ENCODE results near the gene PILRA. TPM values are rescaled to one million over a fixed set of nuclear protein-coding genes. Genes with fewer than 3 reads are reported as not detected.

PILRA gene
- polyA plus RNA-seq, 12 donors, result 1.6 to 9.3 (median 2.5) TPM; not detected in 2

GRCh38 chr7:100407285-100408180 lies 34.2 kb downstream of the PILRA start:
- peak; percentile 69 for DNase-seq

- no peak for DNase-seq
Observed at GRCh38 chr7:100411101-100411500, 37.8 kb downstream of the PILRA start.

DNA sequence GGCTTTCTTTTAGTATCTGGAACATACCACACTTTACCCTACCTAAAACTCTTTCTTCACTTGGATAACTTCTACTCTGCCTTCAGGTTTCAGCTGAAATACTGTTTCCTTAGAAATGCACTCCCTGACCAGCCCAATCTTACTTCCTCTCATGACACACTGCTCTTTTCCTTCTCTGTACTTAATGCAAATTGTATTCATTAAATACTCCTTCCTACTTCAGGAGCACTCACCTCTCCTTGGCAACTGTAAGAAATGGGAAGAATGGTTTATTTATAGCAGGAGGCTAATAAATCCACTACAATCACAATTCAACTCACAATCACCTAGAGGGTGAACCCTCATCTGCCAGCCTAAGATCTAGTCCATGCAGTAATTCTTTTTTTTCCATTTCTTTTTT lies 40.1 kb downstream of the PILRA start:
- DNase-seq, result no peak

DNA sequence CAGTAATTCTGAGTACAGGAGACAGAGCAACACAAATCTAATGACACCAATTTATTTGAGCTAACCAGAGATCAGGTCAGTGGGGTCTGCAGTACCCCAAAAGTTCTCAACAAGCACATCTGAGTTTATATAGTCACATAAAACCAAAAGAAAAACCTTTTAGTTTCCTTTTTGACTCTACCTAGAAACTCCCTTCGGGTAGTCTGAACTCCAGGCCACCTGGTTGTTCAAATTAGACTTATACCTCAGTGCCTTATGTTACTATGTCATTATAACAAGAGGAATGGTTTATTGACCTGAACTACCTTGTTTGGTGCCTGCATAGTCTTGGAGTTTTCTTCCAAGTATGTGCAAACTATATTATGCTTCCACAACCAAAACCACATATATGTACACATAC lies 40.6 kb downstream of the PILRA start:
- no peak for DNase-seq

GRCh38 chr7:100415448-100415847 lies 42.2 kb downstream of the PILRA start:
- DNase-seq, result no peak

DNA sequence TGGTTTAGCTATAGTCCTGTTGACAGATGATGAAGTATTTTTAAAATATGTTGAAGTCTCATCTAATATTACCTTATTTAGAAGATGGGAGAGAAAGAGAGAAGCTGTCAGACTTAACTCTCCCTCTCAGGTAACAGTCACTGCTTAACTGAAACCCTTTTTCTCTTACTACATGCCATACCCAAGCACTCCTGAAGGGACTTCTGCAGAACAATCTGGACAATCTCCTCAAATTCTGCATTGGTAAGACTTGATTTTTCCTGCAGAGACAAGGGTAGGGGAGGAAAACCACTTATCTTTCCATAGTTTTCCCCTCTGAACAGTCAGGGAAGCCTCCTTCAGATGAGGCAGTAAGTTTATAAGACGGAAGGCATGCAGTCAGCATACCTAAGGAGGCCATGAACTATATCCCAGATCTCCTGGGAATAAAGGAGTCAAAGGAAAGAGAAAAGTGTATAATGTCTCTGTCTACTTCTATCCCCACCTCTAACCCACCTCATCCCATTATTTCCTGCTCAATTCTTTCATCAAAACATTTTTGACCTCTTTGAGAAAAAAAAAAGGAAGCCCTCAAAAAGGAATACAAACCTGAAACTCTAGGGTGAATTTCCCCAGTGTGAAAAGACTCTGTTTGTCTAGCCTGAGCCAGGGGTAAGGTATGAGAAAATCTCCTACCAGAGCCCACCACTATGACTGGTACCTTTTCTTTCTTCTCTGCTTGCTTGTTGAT lies 45.8 kb downstream of the PILRA start:
- DNase-seq, result no peak

GRCh38 chr7:100419660-100420226 lies 46.5 kb downstream of the PILRA start:
- DNase-seq, result no peak

- no peak for DNase-seq
Observed at GRCh38 chr7:100423315-100423714, 50.0 kb downstream of the PILRA start.

GRCh38 chr7:100425347-100425746 lies 52.1 kb downstream of the PILRA start:
- DNase-seq, result no peak

GRCh38 chr7:100426516-100426915 lies 53.2 kb downstream of the PILRA start:
- DNase-seq, result no peak

DNA sequence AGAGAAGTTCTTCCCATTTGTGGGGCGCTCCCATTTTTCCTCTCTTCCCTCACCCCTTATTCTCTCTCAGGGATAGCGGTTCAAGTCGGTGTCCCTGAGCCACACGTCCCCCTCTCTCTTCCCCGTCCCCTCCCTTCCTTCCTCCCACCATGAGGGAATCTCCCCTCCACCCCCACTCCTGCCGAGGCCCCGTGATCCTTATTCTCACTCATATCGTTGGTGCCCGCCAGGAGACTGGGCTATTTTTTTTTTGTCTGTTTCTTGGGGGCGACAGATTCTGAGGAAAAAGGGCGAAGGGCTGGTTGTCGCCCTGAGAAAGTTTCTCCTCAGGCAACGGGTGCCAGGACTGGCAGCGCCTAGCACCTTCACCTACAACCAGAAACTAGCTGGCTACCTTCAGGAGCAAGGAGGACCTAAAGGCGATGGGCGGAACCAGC lies 54.5 kb downstream of the PILRA start:
- no peak for DNase-seq

GRCh38 chr7:100428199-100428966 lies 55.1 kb downstream of the PILRA start, which contains the start of gene ZCWPW1:
Gene ZCWPW1, minus strand, starts transcription at chr7:100428703. Its CDS starts 8,054 bp downstream, at chr7:100420649.
- peak; percentile 98 for DNase-seq

DNA sequence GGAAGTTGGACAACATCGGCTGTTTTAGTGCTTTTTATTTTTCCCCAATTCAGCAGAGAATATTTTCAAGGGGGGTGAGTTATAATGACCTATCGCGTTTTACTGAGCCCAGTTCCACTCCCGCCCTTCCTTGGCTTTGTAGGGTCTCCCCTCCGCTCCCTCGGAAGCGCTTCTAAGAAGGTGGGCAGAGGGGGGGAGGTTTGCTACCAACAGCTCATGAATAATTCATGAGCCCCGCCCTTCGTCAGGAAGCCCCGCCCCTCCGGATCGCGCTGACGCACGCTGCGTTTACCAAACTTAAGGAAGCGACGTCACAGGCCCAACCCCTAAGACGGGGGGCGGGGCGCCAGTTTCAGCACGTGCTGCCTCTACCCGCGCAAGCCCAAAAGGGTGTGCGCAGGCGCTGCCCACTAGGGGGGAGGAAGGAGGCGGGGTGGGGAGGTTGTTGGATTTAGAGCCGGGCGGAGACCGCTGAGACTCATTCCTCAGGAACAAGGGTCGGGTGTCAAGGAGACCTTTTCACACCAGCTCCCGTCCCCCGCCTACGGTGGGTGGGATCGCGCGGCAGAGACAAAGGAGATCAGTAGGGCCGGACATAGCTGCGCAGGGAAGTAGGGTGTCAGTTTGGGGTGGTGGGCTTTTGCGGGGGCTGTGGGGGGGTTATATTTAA lies 55.8 kb downstream of the PILRA start:
- peak; percentile 100 for DNase-seq

DNA sequence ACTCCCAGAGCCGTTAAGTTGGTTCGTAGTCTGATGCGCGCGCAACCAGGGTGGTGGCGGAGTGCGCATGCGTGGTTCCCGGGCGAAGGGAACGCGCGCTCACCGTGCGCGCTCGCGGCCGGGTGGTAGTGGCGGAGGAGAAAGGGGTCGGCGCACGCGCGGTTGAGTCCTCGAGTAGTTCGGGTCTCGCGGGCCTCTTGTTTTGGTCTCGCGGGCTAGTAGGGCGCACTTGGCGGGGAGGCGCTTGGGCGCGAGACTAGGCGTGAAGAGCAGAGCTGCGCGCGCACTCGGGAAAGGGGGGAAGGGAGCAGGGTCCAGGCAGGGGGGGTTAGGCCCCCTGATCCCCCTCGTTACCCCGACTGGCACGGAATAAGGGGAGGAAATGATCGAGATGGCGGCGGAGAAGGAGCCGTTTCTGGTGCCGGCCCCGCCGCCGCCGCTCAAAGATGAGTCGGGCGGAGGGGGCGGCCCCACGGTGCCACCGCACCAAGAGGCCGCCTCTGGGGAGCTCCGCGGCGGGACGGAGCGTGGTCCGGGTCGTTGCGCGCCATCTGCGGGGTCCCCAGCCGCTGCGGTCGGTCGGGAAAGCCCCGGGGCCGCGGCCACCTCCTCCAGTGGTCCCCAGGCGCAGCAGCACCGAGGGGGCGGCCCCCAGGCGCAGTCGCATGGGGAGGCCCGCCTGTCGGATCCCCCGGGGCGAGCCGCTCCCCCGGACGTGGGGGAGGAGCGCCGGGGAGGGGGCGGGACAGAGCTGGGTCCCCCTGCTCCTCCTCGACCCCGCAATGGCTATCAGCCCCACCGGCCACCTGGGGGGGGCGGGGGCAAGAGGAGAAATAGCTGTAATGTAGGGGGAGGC lies 56.6 kb downstream of the PILRA start, which contains the start of gene MEPCE:
Gene MEPCE, plus strand, starts transcription at position 195 of the 856 bp plus-strand sequence. Its CDS starts 188 bp downstream, at position 383.
- DNase-seq, result peak; percentile 99

DNA sequence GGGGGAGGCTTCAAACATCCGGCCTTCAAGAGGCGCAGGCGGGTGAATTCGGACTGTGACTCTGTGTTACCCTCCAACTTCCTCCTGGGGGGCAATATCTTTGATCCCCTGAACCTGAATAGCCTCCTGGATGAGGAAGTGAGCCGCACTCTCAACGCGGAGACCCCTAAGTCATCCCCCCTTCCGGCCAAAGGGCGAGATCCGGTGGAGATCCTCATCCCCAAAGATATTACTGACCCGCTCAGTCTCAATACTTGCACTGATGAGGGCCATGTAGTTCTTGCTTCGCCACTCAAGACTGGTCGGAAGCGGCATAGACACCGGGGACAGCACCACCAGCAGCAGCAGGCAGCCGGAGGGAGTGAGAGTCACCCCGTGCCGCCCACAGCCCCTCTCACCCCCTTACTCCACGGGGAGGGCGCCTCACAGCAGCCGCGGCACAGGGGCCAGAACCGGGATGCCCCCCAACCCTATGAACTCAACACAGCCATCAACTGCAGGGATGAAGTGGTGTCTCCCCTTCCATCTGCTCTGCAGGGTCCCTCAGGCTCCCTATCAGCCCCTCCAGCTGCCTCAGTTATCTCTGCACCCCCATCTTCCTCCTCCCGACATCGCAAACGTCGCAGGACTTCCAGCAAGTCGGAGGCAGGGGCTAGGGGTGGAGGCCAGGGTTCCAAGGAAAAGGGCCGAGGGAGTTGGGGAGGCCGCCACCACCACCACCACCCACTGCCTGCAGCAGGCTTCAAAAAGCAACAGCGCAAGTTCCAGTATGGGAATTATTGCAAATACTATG lies 57.4 kb downstream of the PILRA start:
- no peak for DNase-seq

GRCh38 chr7:100431286-100431735 lies 58.0 kb downstream of the PILRA start:
- no peak for DNase-seq

- DNase-seq, result no peak
Observed at GRCh38 chr7:100432053-100432452, 58.8 kb downstream of the PILRA start.

DNA sequence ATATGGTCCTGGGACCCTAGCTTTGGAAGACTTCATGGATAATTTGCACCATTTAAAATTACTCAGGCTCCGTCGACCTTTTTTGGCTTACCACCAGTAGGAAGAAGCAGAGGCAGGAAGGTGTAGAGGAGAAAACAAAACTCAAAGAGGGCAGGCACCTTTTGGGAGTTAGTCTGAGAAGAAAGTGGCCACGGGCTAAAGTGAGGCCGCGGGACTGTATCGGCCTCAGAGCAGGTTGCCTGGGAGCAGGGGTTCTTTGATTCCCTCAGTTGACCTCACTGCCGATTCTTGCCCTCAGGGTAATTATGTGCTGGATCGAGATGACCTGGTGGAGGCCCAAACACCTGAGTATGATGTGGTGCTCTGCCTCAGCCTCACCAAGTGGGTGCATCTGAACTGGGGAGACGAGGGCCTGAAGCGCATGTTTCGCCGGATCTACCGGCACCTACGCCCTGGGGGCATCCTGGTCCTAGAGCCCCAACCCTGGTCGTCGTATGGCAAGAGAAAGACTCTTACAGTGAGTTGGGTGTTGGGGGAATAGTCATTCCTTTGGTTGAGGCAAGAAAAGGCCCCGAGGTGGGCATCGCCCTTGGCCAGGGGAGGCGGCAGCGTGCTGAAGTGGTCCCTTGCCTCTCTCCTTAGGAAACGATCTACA lies 59.5 kb downstream of the PILRA start:
- no peak for DNase-seq

GRCh38 chr7:100433276-100433591 lies 59.9 kb downstream of the PILRA start:
- no peak for DNase-seq

Data from muscle of arm (tissue), 12 donors.